Measurements from ENCODE around the gene CENPP.

The CENPP gene

GRCh38 chr9:92647671-92648473, 322.1 kb downstream of the CENPP start:
- H3K36me3 ChIP-seq (ENCODE audit: insufficient read depth, low read length) = peaks cover 90% of the 10 kb centered on the region
- no peak overlapping the region for H3K4me3 ChIP-seq (ENCODE audit: low read depth, low read length, poor library complexity, severe bottlenecking)
- H3K4me1 ChIP-seq (ENCODE audit: insufficient read depth, low read length, severe bottlenecking) = no peaks in the 10 kb centered on the region
- H3K27ac ChIP-seq (ENCODE audit: low read depth, low read length, poor library complexity, severe bottlenecking) = no peak overlapping the region
- H3K9me3 ChIP-seq (ENCODE audit: low read length) = no peaks in the 10 kb centered on the region
- no peaks in the 10 kb centered on the region for H3K27me3 ChIP-seq (ENCODE audit: insufficient read depth, low read length)
- no peaks in the 10 kb centered on the region for H3K79me2 ChIP-seq (ENCODE audit: insufficient read depth, low read length)
- H2AFZ ChIP-seq (ENCODE audit: low read length) = no peak overlapping the region
- no peaks in the 10 kb centered on the region for H3K9me2 ChIP-seq (ENCODE audit: low read depth, low read length)
- no peak for TF ChIP-seq EZH2 (IDR thresholded peaks at IDR 0.05; ENCODE audit: borderline replicate concordance, low read length)
- TF ChIP-seq CTCF (IDR thresholded peaks at IDR 0.05; ENCODE audit: low read length) = no peak
- H3K9ac ChIP-seq (ENCODE audit: low read length) = no peak overlapping the region
- no peak overlapping the region for H3K4me2 ChIP-seq (ENCODE audit: low read length)
- no peaks in the 10 kb centered on the region for H3F3A ChIP-seq (ENCODE audit: insufficient read depth, low read length)
- no peaks in the 10 kb centered on the region for H4K20me1 ChIP-seq (ENCODE audit: insufficient read depth, low read length)

- Histone ChIP-seq H3K27ac (ENCODE audit: low read depth, low read length, poor library complexity, severe bottlenecking) (no peak overlapping the region), H3K4me1 (ENCODE audit: insufficient read depth, low read length, severe bottlenecking) (no peaks in the 10 kb centered on the region), H3K9me2 (ENCODE audit: low read depth, low read length) (no peaks in the 10 kb centered on the region), H3F3A (ENCODE audit: insufficient read depth, low read length) (no peaks in the 10 kb centered on the region), H3K9me3 (ENCODE audit: low read length) (no peaks in the 10 kb centered on the region), H2AFZ (ENCODE audit: low read length) (no peak overlapping the region), H3K36me3 (ENCODE audit: insufficient read depth, low read length) (peaks cover 90% of the 10 kb centered on the region), H4K20me1 (ENCODE audit: insufficient read depth, low read length) (no peaks in the 10 kb centered on the region), H3K79me2 (ENCODE audit: insufficient read depth, low read length) (no peaks in the 10 kb centered on the region), H3K4me2 (ENCODE audit: low read length) (no peak overlapping the region), H3K4me3 (ENCODE audit: low read depth, low read length, poor library complexity, severe bottlenecking) (no peak overlapping the region), H3K9ac (ENCODE audit: low read length) (no peak overlapping the region), H3K27me3 (ENCODE audit: insufficient read depth, low read length) (no peaks in the 10 kb centered on the region)
- TF ChIP-seq EZH2 (IDR thresholded peaks at IDR 0.05; ENCODE audit: borderline replicate concordance, low read length) (no peak), CTCF (IDR thresholded peaks at IDR 0.05; ENCODE audit: low read length) (no peak)
These were observed 322.8 kb downstream of the CENPP start for GRCh38 chr9:92648474-92648971.

GRCh38 chr9:92649007-92649406, 323.3 kb downstream of the CENPP start:
- peaks cover 89% of the 10 kb centered on the region for H3K36me3 ChIP-seq (ENCODE audit: insufficient read depth, low read length)
- no peaks in the 10 kb centered on the region for H3F3A ChIP-seq (ENCODE audit: insufficient read depth, low read length)
- no peaks in the 10 kb centered on the region for H3K27me3 ChIP-seq (ENCODE audit: insufficient read depth, low read length)
- peaks cover 4% of the 10 kb centered on the region for H3K4me1 ChIP-seq (ENCODE audit: insufficient read depth, low read length, severe bottlenecking)
- H3K4me3 ChIP-seq (ENCODE audit: low read depth, low read length, poor library complexity, severe bottlenecking) = no peak overlapping the region
- H2AFZ ChIP-seq (ENCODE audit: low read length) = no peak overlapping the region
- no peaks in the 10 kb centered on the region for H4K20me1 ChIP-seq (ENCODE audit: insufficient read depth, low read length)
- TF ChIP-seq CTCF (IDR thresholded peaks at IDR 0.05; ENCODE audit: low read length) (no peak), EZH2 (IDR thresholded peaks at IDR 0.05; ENCODE audit: borderline replicate concordance, low read length) (no peak)
- no peaks in the 10 kb centered on the region for H3K9me2 ChIP-seq (ENCODE audit: low read depth, low read length)
- no peak overlapping the region for H3K9ac ChIP-seq (ENCODE audit: low read length)
- H3K4me2 ChIP-seq (ENCODE audit: low read length) = no peak overlapping the region
- H3K9me3 ChIP-seq (ENCODE audit: low read length) = no peaks in the 10 kb centered on the region
- H3K79me2 ChIP-seq (ENCODE audit: insufficient read depth, low read length) = no peaks in the 10 kb centered on the region
- no peak overlapping the region for H3K27ac ChIP-seq (ENCODE audit: low read depth, low read length, poor library complexity, severe bottlenecking)

Measured in OCI-LY1 (cell line).